ENCODE measurements around the gene TBRG4. TPM values are rescaled to one million over a fixed set of nuclear protein-coding genes. Genes with fewer than 3 reads are reported as not detected.

TBRG4 gene
- polyA plus RNA-seq, 1 experiment = 75.5 TPM

GRCh38 chr7:45069444-45070253, 41.8 kb downstream of the TBRG4 start:
- no peak for DNase-seq (ENCODE audit: low read depth)
- ChIA-PET CTCF (interaction anchor here (1.3 kb wide), 1 partner anchor 19 kb away, joined by 3 read pairs; no protein-coding TSS in a partner anchor), POLR2A (no interaction called here)
- TF ChIP-seq CTCF (IDR thresholded peaks at IDR 0.05; ENCODE audit: insufficient read depth, low read depth, low read length) = no peak
- Histone ChIP-seq H3K27me3 (ENCODE audit: control insufficient read depth, insufficient read depth, low read length) (no peaks in the 10 kb centered on the region), H3K36me3 (ENCODE audit: control insufficient read depth, insufficient read depth, low read length) (peaks cover 34% of the 10 kb centered on the region), H3K4me3 (ENCODE audit: low read depth, low read length) (no peak overlapping the region)

GRCh38 chr7:45068236-45069023, 43.1 kb downstream of the TBRG4 start:
- TF ChIP-seq CTCF (IDR thresholded peaks at IDR 0.05; ENCODE audit: insufficient read depth, low read depth, low read length) = no peak
- Histone ChIP-seq H3K4me3 (ENCODE audit: low read depth, low read length) (no peak overlapping the region), H3K27me3 (ENCODE audit: control insufficient read depth, insufficient read depth, low read length) (no peaks in the 10 kb centered on the region), H3K36me3 (ENCODE audit: control insufficient read depth, insufficient read depth, low read length) (peaks cover 31% of the 10 kb centered on the region)
- POLR2A ChIA-PET = no interaction called here
- DNase-seq (ENCODE audit: low read depth) = no peak
- CTCF ChIA-PET = interaction anchor here (1.3 kb wide), 1 partner anchor 17 kb away, joined by 3 read pairs; no protein-coding TSS in a partner anchor

GRCh38 chr7:45067582-45067981, 43.9 kb downstream of the TBRG4 start:
- CTCF ChIA-PET = no interaction called here
- Histone ChIP-seq H3K4me3 (ENCODE audit: low read depth, low read length) (no peak overlapping the region), H3K36me3 (ENCODE audit: control insufficient read depth, insufficient read depth, low read length) (peaks cover 28% of the 10 kb centered on the region), H3K27me3 (ENCODE audit: control insufficient read depth, insufficient read depth, low read length) (no peaks in the 10 kb centered on the region)
- POLR2A ChIA-PET = no interaction called here
- no peak for DNase-seq (ENCODE audit: low read depth)
- no peak for TF ChIP-seq CTCF (IDR thresholded peaks at IDR 0.05; ENCODE audit: insufficient read depth, low read depth, low read length)

- no peaks in the 10 kb centered on the region for H3K27me3 ChIP-seq (ENCODE audit: control insufficient read depth, insufficient read depth, low read length)
- H3K36me3 ChIP-seq (ENCODE audit: control insufficient read depth, insufficient read depth, low read length) = peaks cover 24% of the 10 kb centered on the region
- ChIA-PET POLR2A (no interaction called here), CTCF (no interaction called here)
- no peak for TF ChIP-seq CTCF (IDR thresholded peaks at IDR 0.05; ENCODE audit: insufficient read depth, low read depth, low read length)
- no peak for DNase-seq (ENCODE audit: low read depth)
- no peak overlapping the region for H3K4me3 ChIP-seq (ENCODE audit: low read depth, low read length)
Measured at GRCh38 chr7:45066409-45066808, 45.1 kb downstream of the TBRG4 start.
